Hepatocyte (in vitro differentiated cells): ENCODE measurements around the gene HK3. TPM values are rescaled to one million over a fixed set of nuclear protein-coding genes. Genes with fewer than 3 reads are reported as not detected.

Source experiments
- DNase-seq: peaks from one replicate; pipeline ENCODE4 v3.0.0-alpha.2; 2016; ENCODE audit warnings: low spot score
- H2AFZ ChIP-seq: fragments of 200-600 bp; sonication (generic); 2 replicates; pipeline ENCODE4 v1.6.0; 2016; ENCODE audit warnings: antibody characterized with exemption, mild to moderate bottlenecking
- H3K27ac ChIP-seq: fragments of 200-600 bp; sonication (generic); 2 replicates; pipeline ENCODE4 v1.5.1; 2016; ENCODE audit warnings: mild to moderate bottlenecking
- H3K27me3 ChIP-seq: fragments of 200-600 bp; sonication (generic); 2 replicates; pipeline ENCODE4 v1.6.1; 2016
- H3K36me3 ChIP-seq: fragments of 200-600 bp; sonication (generic); replicated peaks from 2 replicates; pipeline ENCODE4 v1.5.1; 2016; ENCODE audit warnings: low read depth; ENCODE audit not compliant: insufficient read depth
- H3K4me1 ChIP-seq: fragments of 200-600 bp; sonication (generic); 2 replicates; pipeline ENCODE4 v1.5.1; 2016; ENCODE audit warnings: mild to moderate bottlenecking, moderate library complexity; ENCODE audit not compliant: insufficient read depth
- H3K4me2 ChIP-seq: fragments of 200-600 bp; sonication (generic); 2 replicates; pipeline ENCODE4 v1.6.0; 2016
- H3K4me3 ChIP-seq: fragments of 200-600 bp; sonication (generic); 2 replicates; pipeline ENCODE4 v1.5.1; 2016; ENCODE audit warnings: mild to moderate bottlenecking
- H3K79me2 ChIP-seq: fragments of 200-600 bp; sonication (generic); 2 replicates; pipeline ENCODE4 v1.6.0; 2017; ENCODE audit warnings: mild to moderate bottlenecking
- H3K9me2 ChIP-seq: fragments of 200-600 bp; sonication (generic); replicated peaks from 2 replicates; pipeline ENCODE4 v1.6.0; 2017; ENCODE audit warnings: mild to moderate bottlenecking; ENCODE audit not compliant: insufficient read depth
- H3K9me3 ChIP-seq: fragments of 200-600 bp; sonication (generic); 2 replicates; pipeline ENCODE4 v1.5.1; 2016; ENCODE audit warnings: low read depth, mild to moderate bottlenecking
- H4K20me1 ChIP-seq: fragments of 200-600 bp; sonication (generic); 2 replicates; pipeline ENCODE4 v1.6.0; 2016; ENCODE audit warnings: mild to moderate bottlenecking; ENCODE audit not compliant: insufficient read depth, poor library complexity, severe bottlenecking
- CTCF ChIP-seq: fragments of 200-600 bp; sonication (generic); IDR thresholded peaks from 2 replicates; pipeline ENCODE4 v1.5.1; 2016; ENCODE audit warnings: antibody characterized with exemption, mild to moderate bottlenecking; ENCODE audit not compliant: poor library complexity
- EZH2 ChIP-seq: fragments of 200-600 bp; sonication (generic); IDR thresholded peaks from 2 replicates; pipeline ENCODE4 v1.6.1; 2016; ENCODE audit warnings: antibody characterized with exemption, mild to moderate bottlenecking, borderline replicate concordance
- EZH2phosphoT487 ChIP-seq: fragments of 200-600 bp; sonication (generic); IDR thresholded peaks from one replicate; pipeline ENCODE4 v1.6.1; 2018; ENCODE audit warnings: antibody characterized with exemption, mild to moderate bottlenecking, low read depth, moderate library complexity; ENCODE audit not compliant: unreplicated experiment, severe bottlenecking
- WGBS: methylation state at CpG from one replicate; pipeline ENCODE4 v1.1.6; 2016; ENCODE audit warnings: low lambda C conversion rate; ENCODE audit errors: missing lambda C conversion rate; 5-methylcytosine and 5-hydroxymethylcytosine counted together
- polyA plus RNA-seq: library from polyadenylated mRNA; unstranded; fragments of >200 nt; fragmentation: Nextera tagmentation; extraction: Ambion mirVana; gene quantifications from 2 replicates; pipeline ENCODE4 v1.2.1, GENCODE V29; 2016
- total RNA-seq: library from RNA; depleted of rRNA; stranded (reverse); fragments of >200 nt; gene quantifications from 2 replicates; pipeline ENCODE4 v1.2.3, GENCODE V29; 2014

The HK3 gene
- total and polyA plus RNA-seq, 2 experiments from 2014 or later, result 0.73 TPM; not detected in 1

GRCh38 chr5:176882567-176882903 is 16.6 kb downstream of the HK3 start:
- no peaks in the 10 kb centered on the region for H4K20me1 ChIP-seq
- H3K4me1 ChIP-seq, result no peaks in the 10 kb centered on the region
- no peaks in the 10 kb centered on the region for H3K9me2 ChIP-seq
- WGBS, result 86% methylated on average over 6 of the region's 6 CpGs
- H3K4me3 ChIP-seq, result no peak overlapping the region
- H3K36me3 ChIP-seq, result no peaks in the 10 kb centered on the region
- H3K27me3 ChIP-seq, result no peaks in the 10 kb centered on the region
- no peak overlapping the region for H2AFZ ChIP-seq
- H3K4me2 ChIP-seq, result no peak overlapping the region
- H3K27ac ChIP-seq, result no peak overlapping the region
- H3K79me2 ChIP-seq, result no peaks in the 10 kb centered on the region
- TF ChIP-seq EZH2, result no peak
- no peak for TF ChIP-seq EZH2phosphoT487
- TF ChIP-seq CTCF, result no peak
- no peak for DNase-seq
- no peaks in the 10 kb centered on the region for H3K9me3 ChIP-seq

GRCh38 chr5:176881816-176882566 is 17.2 kb downstream of the HK3 start:
- H3K79me2 ChIP-seq, result no peaks in the 10 kb centered on the region
- no peaks in the 10 kb centered on the region for H3K27me3 ChIP-seq
- no peaks in the 10 kb centered on the region for H4K20me1 ChIP-seq
- no peak overlapping the region for H3K4me2 ChIP-seq
- no peaks in the 10 kb centered on the region for H3K4me1 ChIP-seq
- no peak overlapping the region for H3K27ac ChIP-seq
- no peak for DNase-seq
- WGBS, result 89% methylated on average over 25 of the region's 25 CpGs
- no peaks in the 10 kb centered on the region for H3K9me2 ChIP-seq
- H2AFZ ChIP-seq, result no peak overlapping the region
- H3K36me3 ChIP-seq, result no peaks in the 10 kb centered on the region
- H3K9me3 ChIP-seq, result no peaks in the 10 kb centered on the region
- H3K4me3 ChIP-seq, result no peak overlapping the region
- no peak for TF ChIP-seq EZH2
- no peak for TF ChIP-seq EZH2phosphoT487
- no peak for TF ChIP-seq CTCF

GRCh38 chr5:176881021-176881749 is 18.0 kb downstream of the HK3 start:
- Histone ChIP-seq H3K9me2 (no peaks in the 10 kb centered on the region), H4K20me1 (no peaks in the 10 kb centered on the region), H3K27ac (no peak overlapping the region), H3K79me2 (no peaks in the 10 kb centered on the region), H3K4me3 (no peak overlapping the region), H3K36me3 (no peaks in the 10 kb centered on the region), H3K9me3 (no peaks in the 10 kb centered on the region), H3K4me1 (no peaks in the 10 kb centered on the region), H3K4me2 (no peak overlapping the region), H3K27me3 (no peaks in the 10 kb centered on the region), H2AFZ (no peak overlapping the region)
- DNase-seq, result no peak
- WGBS, result 92% methylated on average over 28 of the region's 28 CpGs
- TF ChIP-seq EZH2phosphoT487, result no peak
- TF ChIP-seq EZH2, result no peak
- TF ChIP-seq CTCF, result no peak
